ENCODE measurements around the gene DNAJB11.

DNA sequence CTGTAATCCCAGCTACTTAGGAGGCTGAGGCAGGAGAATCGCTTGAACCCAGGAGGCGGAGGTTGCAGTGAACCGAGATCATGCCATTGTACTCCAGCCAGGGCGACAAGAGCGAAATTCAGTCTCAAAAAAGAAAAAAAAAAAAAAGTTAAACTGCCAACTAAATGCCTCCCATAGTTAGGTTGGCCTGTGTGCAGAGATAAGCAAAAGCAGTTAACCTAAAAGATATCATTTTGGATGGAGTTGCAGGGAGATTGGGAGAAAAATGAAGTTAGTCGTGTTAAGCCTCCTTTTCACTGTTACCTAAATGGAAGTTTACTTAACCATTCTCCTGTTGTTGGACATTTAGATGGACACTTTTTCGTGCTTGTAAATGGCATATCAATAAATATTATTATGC, 58.2 kb downstream of the DNAJB11 start:
- TF ChIP-seq CTCF (conservative IDR thresholded peaks at IDR 0.05), result no peak
- no peak for TF ChIP-seq EZH2 (IDR thresholded peaks at IDR 0.05; ENCODE audit: low read depth)
